ENCODE results near the gene LITAF.
"Not testable (repeated sequence)": the region's sequence is repeated elsewhere in the genome, so short reads cannot be mapped to it uniquely, and the experiment has no call there.

Gene LITAF

DNA sequence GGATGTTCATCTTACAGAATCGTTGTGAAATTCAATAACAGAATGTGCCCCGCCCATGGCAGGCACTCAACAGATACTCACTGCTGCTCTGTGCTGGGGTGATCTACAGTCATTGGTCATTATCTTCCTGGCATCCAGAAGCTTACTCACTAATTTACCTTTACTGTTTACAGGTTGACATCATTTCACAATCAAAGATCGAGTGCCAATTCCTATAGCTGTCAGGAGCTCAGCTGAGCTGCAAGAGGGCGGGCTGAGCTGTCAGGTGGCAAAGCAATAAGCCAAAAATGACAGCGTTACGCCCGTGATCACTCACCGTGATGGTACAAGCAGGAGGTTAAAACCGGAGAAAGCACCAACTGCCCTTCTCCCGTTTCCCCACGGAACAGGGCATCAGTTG lies 51.2 kb downstream of the LITAF start:
- no peak overlapping the region for H3K4me3 ChIP-seq (ENCODE audit: low read length)
- DNase-seq (ENCODE audit: low read depth, low spot score): no peak

GRCh38 chr16:11534262-11534661 lies 52.5 kb downstream of the LITAF start:
- DNase-seq (ENCODE audit: low read depth, low spot score): no peak
- H3K4me3 ChIP-seq (ENCODE audit: low read length): no peak overlapping the region

GRCh38 chr16:11533588-11533987 lies 53.1 kb downstream of the LITAF start:
- no peak for DNase-seq (ENCODE audit: low read depth, low spot score)
- H3K4me3 ChIP-seq (ENCODE audit: low read length): no peak overlapping the region

DNA sequence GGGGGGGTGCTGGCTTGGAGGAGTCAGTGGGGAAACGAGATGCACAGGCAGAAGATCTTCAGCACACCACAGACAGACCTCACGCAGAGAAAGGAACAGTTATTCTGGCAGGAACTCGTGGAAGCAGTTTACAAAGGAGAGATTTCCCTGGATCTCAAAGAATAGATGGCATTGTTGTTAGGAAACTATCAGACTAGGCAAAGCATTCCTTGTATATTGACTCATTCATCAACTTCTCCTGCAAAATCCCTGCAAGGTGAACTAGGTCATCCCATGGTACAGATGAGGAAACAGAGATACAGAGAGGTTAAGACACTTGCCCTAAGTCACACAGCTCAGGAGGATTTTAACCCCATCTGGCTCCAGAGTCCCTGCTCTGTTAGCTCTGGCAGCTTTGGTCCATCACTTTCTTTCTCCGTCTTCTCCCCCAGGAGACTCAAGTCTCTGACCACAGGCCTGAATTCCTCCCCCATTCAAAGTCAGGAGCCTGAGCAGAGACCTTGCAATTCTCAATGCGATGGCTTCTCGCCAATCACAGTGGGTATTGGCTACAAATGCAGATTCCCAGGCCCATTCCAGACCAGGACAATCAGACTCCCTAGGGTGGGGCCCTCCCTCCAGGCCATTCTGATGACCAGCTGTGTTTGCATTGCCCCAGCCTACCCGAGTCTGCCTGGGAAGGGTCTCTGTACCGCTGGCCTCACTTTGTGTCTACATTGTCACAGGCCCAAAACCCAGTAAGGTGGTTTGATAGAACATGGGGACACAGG lies 56.4 kb downstream of the LITAF start:
- H3K4me3 ChIP-seq (ENCODE audit: low read length): no peak overlapping the region
- no peak for DNase-seq (ENCODE audit: low read depth, low spot score)

- no peak overlapping the region for H3K4me3 ChIP-seq (ENCODE audit: low read length)
- no peak for DNase-seq (ENCODE audit: low read depth, low spot score)
Measured at GRCh38 chr16:11529285-11529684, 57.4 kb downstream of the LITAF start.

DNA sequence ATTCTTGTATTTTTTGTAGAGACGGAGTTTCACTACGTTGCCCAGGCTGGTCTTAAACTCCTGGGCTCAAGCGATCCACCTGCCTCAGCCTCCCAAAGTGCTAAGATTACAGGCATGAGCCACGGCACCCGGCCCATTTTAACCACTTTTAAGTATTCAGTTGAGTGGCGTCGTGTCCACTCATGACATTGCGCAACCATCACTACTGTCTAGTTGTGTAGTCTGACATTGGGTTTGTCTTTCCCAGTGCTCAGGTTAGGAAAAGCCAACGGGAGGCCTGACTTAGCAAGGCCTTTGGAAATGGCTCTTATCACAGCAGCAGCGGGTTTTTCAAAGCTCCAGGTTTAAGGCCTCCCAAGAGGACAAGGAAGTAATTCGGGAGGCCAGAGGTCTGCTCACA lies 58.7 kb downstream of the LITAF start:
- no peak for DNase-seq (ENCODE audit: low read depth, low spot score)
- H3K4me3 ChIP-seq (ENCODE audit: low read length): no peak overlapping the region

DNA sequence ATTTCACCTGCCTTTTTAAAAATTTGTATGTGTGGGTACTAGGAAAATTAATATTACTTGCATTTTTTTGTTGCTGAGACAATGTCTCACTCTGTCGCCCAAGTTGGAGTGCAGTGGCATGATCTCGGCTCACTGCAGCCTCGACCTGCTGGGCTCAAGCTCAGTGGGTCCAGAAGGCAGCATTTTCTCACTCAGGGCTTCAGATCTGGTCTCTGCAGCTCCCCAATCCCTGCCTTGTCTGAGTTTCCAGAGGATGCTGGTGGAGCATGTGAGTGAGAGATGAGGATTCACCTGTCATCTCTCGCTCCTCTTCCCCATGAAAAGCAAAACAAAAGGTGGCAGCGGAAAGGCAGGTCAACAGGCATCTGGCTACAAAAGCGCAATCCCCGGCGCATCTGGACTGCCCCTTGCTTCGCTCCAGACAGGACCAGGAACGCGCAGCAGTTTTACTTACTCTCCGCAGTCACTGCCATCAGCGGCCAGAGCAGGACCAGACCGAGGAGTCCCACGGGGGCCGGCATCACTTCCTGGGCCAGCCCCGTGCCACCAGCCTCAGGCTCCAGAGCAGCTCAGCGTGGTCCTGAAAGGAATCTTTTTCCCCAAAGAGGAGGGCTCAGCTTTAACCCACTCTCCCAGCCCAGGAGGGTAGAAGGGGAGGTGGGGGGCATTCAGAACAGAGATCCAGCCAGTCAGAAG lies 59.9 kb downstream of the LITAF start:
- no peak overlapping the region for H3K4me3 ChIP-seq (ENCODE audit: low read length)
- no peak for DNase-seq (ENCODE audit: low read depth, low spot score)

DNA sequence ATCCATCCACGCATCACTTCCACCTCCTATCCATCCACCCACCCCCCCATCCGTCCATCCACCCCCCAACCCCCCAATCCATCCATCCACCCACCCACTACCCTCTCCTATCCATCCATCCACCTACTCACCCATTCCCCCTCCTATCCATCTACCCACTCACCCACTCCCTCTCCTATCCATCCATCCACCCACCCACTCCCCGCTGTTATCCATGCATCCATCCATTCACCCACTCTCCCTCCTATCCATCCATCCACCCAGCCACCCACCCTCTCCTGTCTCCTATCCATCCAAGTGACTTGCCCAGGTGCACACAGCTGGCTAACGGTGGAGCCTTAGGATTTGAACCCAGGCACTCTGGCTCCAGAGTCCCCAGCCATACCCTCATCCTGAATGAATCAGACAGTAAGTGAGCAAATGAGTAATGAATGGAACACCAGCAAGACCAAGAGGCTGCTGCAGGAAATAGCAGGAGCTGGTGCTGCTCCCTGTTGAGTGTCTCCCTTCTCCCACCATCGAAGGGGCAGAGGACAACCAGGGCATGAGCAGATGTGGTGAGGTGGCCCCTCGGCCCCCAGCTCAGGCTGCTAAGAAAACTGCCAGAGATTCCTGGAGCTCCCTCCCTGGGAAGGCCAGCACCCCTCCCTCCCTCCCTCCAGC lies 62.5 kb downstream of the LITAF start:
- no peak overlapping the region for H3K4me3 ChIP-seq (ENCODE audit: low read length)
- DNase-seq (ENCODE audit: low read depth, low spot score): no peak

GRCh38 chr16:11521055-11521454 lies 65.7 kb downstream of the LITAF start:
- no peak for DNase-seq (ENCODE audit: low read depth, low spot score)

DNA sequence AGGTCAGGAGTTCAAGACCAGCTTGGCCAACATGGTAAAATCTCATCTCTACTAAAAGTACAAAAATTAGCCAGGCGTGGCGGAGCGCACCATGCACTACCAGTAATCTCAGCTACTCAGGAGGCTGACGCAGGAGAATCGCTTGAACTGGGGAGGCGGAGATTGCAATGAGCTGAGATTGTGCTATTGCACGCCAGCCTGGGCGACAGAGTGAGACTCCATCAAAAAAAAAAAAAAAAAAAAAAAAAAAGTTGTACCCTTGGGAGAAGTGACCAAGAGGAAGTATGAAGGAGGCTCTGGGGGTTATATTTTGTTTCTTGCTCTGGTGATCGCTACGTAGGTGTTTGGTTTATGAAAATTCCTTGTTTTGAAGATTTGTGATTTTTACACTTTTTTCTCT lies 66.3 kb downstream of the LITAF start:
- H3K4me3 ChIP-seq (ENCODE audit: low read length): no peak overlapping the region
- no peak for DNase-seq (ENCODE audit: low read depth, low spot score)

More at GRCh38 chr16:11521055-11521454, 65.7 kb downstream of the LITAF start:
- no peak overlapping the region for H3K4me3 ChIP-seq (ENCODE audit: low read length)

DNA sequence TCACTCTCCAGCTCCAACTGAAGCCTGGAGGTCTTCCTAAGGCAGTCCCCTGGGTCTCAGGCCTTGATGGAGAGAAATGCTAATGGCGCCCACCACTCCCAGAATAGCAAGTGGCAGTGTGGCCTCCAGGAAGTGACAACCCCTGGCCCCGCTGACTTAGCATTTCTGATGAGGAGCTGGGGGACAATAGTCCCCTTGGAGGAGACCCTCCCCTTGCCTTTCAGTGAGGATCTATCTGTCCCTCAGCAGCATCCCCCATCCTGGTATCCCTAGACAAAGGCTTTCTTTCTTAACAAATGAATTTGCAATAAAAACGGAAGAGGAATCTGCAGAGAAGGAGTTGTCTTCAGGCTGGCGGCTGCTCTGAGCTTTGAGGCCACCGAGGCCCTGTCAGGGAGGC lies 68.8 kb downstream of the LITAF start:
- DNase-seq (ENCODE audit: low read depth, low spot score): no peak
- H3K4me3 ChIP-seq (ENCODE audit: low read length): no peak overlapping the region

- no peak for DNase-seq (ENCODE audit: low read depth, low spot score)
- H3K4me3 ChIP-seq (ENCODE audit: low read length): no peak overlapping the region
Measured at GRCh38 chr16:11515540-11516430, 70.9 kb downstream of the LITAF start.

- no peak overlapping the region for H3K4me3 ChIP-seq (ENCODE audit: low read length)
- DNase-seq (ENCODE audit: low read depth, low spot score): no peak
Measured at GRCh38 chr16:11514283-11514682, 72.4 kb downstream of the LITAF start.

GRCh38 chr16:11513366-11513765 lies 73.4 kb downstream of the LITAF start:
- H3K4me3 ChIP-seq (ENCODE audit: low read length); DNase-seq (ENCODE audit: low read depth, low spot score): not testable (repeated sequence)

DNA sequence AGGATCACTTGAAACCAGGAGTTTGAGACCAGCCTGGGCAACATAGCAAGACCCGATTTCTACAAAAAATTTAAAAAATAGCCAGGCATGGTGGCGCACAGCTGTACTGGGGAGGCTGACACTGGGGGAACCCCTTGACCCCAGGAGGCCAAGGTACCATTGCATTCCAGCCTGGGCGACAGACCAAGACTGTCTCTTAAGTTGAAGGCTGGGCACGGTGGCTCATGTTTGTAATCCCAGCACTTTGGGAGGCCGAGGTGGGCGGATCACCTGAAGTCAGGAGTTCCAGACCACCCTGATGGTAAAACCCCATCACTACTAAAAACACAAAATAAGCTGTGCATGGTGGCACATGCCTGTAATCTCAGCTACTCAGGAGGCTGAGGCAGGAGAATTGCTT lies 74.9 kb downstream of the LITAF start:
- H3K4me3 ChIP-seq (ENCODE audit: low read length): no peak overlapping the region
- DNase-seq (ENCODE audit: low read depth, low spot score): no peak

DNA sequence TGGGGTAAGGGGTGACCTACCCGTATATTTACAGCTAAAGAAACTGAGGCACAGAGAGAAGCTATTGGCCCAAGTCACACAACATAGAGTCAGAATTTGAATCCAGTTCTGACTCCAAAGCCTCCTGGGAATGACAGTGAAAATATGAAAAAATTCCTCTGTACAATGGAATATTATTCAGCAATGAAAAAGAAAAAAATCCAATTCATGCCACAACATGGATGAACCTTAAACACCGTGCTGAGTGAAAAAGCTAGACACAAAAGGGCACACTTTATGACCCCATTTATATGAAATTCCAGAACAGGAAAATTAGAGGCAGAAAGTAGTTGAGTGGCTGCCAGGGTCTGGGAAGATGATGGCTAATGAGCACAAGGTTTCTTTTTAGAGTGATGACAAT lies 75.4 kb downstream of the LITAF start:
- no peak for DNase-seq (ENCODE audit: low read depth, low spot score)

GRCh38 chr16:11510178-11510973 lies 76.3 kb downstream of the LITAF start:
- H3K4me3 ChIP-seq (ENCODE audit: low read length): no peak overlapping the region
- no peak for DNase-seq (ENCODE audit: low read depth, low spot score)

More for the DNA sequence above, 75.4 kb downstream of the LITAF start:
- H3K4me3 ChIP-seq (ENCODE audit: low read length): no peak overlapping the region

GRCh38 chr16:11507991-11508390 lies 78.7 kb downstream of the LITAF start:
- H3K4me3 ChIP-seq (ENCODE audit: low read length): no peak overlapping the region
- DNase-seq (ENCODE audit: low read depth, low spot score): no peak

DNA sequence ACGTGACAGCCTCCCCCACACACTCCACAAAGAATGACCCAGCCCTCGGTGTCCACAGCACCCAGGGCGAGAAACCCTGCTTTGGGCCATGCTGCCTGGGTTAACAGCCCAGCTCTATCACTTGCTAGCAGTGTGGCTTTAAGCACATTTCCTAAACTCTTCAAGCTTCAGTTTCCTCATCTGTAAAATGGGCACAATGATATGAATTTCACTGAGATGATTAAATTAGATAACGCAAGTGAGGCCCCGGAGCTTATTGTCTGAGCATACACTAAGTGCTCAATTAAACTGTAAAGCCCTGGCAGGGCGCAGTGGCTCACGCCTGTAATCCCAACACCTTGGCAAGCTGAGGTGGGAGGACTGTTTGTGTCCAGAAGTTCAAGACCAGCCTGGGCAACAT lies 79.4 kb downstream of the LITAF start:
- DNase-seq (ENCODE audit: low read depth, low spot score): no peak
- no peak overlapping the region for H3K4me3 ChIP-seq (ENCODE audit: low read length)
